WTC11 (cell line): ENCODE data around the gene ZSCAN2. TPM values are rescaled to one million over a fixed set of nuclear protein-coding genes. Genes with fewer than 3 reads are reported as not detected.

ENCODE experiments used
- ATAC-seq: fragments of 200-7000 bp; cut with Tn5 transposase; 2 replicates; pipeline ENCODE4 v1.10.0; 2021; ENCODE audit warnings: mild to moderate bottlenecking, moderate library complexity
- CTCF ChIA-PET: fragments of 300-600 bp; sonication (Branson Sonifier 250); formaldehyde crosslinking; loops from one replicate; lab custom pipeline; 2021; ENCODE audit warnings: antibody characterized with exemption; lab: Charles Lee
- POLR2A ChIA-PET: fragments of 350-600 bp; sonication (Branson Sonifier 250); formaldehyde crosslinking; loops from one replicate; lab custom pipeline; 2021; ENCODE audit warnings: antibody characterized with exemption; lab: Charles Lee
- DNase-seq: peaks from one replicate; pipeline ENCODE4 v3.0.0; 2021; ENCODE audit warnings: low spot score
- H3K27ac Mint-ChIP-seq: 2 replicates; pipeline ENCODE4 v1.8.0; 2021; ENCODE audit warnings: mixed read lengths
- H3K27me3 Mint-ChIP-seq: 2 replicates; pipeline ENCODE4 v1.8.0; 2021; ENCODE audit warnings: low read depth, mild to moderate bottlenecking, moderate library complexity, mixed read lengths
- H3K36me3 Mint-ChIP-seq: 2 replicates; pipeline ENCODE4 v1.8.0; 2021; ENCODE audit warnings: mixed read lengths
- H3K4me1 Mint-ChIP-seq: 2 replicates; pipeline ENCODE4 v1.8.0; 2022; ENCODE audit warnings: mixed read lengths
- H3K4me3 Mint-ChIP-seq: 2 replicates; pipeline ENCODE4 v1.8.0; 2021; ENCODE audit warnings: mild to moderate bottlenecking, moderate library complexity, mixed read lengths
- H3K9me3 Mint-ChIP-seq: 2 replicates; pipeline ENCODE4 v1.8.0; 2021; ENCODE audit warnings: mixed read lengths
- ATF6 ChIP-seq: sonication (generic); formaldehyde crosslinking; IDR thresholded peaks from 2 replicates; pipeline ENCODE4 v1.8.1; 2023; ENCODE audit warnings: mild to moderate bottlenecking, missing genetic modification reagents
- FOXJ3 ChIP-seq: sonication (generic); formaldehyde crosslinking; IDR thresholded peaks from 2 replicates; pipeline ENCODE4 v1.9.0; 2021; ENCODE audit warnings: missing genetic modification reagents, mild to moderate bottlenecking, borderline replicate concordance
- MYBL2 ChIP-seq: sonication (generic); formaldehyde crosslinking; IDR thresholded peaks from 2 replicates; pipeline ENCODE4 v1.8.1; 2023; ENCODE audit warnings: mild to moderate bottlenecking, moderate library complexity, missing genetic modification reagents
- SMAD4 ChIP-seq: sonication (generic); formaldehyde crosslinking; IDR thresholded peaks from 2 replicates; pipeline ENCODE4 v1.8.0; 2022; ENCODE audit warnings: mild to moderate bottlenecking, missing genetic modification reagents
- SP1 ChIP-seq: sonication (generic); formaldehyde crosslinking; conservative IDR thresholded peaks from 2 replicates; pipeline ENCODE4 v1.8.1; 2022; ENCODE audit warnings: missing genetic modification reagents
- ZNF416 ChIP-seq: fragments of 250-450 bp; sonication (Bioruptor Pico); IDR thresholded peaks from 2 replicates; pipeline ENCODE4 v1.9.0; 2021; ENCODE audit warnings: mild to moderate bottlenecking, inconsistent platforms
- total RNA-seq: library from RNA; stranded (reverse); gene quantifications from 3 replicates; pipeline ENCODE4 v1.2.3, GENCODE V29; 2021
- TF ChIP-seq, protein P1 (sequence below): sonication (generic); formaldehyde crosslinking; IDR thresholded peaks from 2 replicates; pipeline ENCODE4 v1.8.0; 2022; ENCODE audit warnings: mild to moderate bottlenecking, missing genetic modification reagents
- TF ChIP-seq, protein P2 (sequence below): sonication (generic); formaldehyde crosslinking; IDR thresholded peaks from 2 replicates; pipeline ENCODE4 v1.8.0; 2022; ENCODE audit warnings: mild to moderate bottlenecking, missing genetic modification reagents
- TF ChIP-seq, protein P3 (sequence below): sonication (generic); formaldehyde crosslinking; IDR thresholded peaks from 2 replicates; pipeline ENCODE4 v1.8.1; 2022; ENCODE audit warnings: missing genetic modification reagents, borderline replicate concordance
- TF ChIP-seq, protein P4 (sequence below): fragments of 200-600 bp; IDR thresholded peaks from 2 replicates; pipeline ENCODE4 v1.8.0; 2022; ENCODE audit warnings: antibody characterized with exemption

ZSCAN2 gene
- total RNA-seq, 1 experiment from 2014 or later, result 51.9 TPM

GRCh38 chr15:84657748-84658079, 56.9 kb downstream of the ZSCAN2 start (continued):
- TF ChIP-seq, protein P1, sequence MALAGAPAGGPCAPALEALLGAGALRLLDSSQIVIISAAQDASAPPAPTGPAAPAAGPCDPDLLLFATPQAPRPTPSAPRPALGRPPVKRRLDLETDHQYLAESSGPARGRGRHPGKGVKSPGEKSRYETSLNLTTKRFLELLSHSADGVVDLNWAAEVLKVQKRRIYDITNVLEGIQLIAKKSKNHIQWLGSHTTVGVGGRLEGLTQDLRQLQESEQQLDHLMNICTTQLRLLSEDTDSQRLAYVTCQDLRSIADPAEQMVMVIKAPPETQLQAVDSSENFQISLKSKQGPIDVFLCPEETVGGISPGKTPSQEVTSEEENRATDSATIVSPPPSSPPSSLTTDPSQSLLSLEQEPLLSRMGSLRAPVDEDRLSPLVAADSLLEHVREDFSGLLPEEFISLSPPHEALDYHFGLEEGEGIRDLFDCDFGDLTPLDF (CRISPR knock-in tag), result no peak

DNA sequence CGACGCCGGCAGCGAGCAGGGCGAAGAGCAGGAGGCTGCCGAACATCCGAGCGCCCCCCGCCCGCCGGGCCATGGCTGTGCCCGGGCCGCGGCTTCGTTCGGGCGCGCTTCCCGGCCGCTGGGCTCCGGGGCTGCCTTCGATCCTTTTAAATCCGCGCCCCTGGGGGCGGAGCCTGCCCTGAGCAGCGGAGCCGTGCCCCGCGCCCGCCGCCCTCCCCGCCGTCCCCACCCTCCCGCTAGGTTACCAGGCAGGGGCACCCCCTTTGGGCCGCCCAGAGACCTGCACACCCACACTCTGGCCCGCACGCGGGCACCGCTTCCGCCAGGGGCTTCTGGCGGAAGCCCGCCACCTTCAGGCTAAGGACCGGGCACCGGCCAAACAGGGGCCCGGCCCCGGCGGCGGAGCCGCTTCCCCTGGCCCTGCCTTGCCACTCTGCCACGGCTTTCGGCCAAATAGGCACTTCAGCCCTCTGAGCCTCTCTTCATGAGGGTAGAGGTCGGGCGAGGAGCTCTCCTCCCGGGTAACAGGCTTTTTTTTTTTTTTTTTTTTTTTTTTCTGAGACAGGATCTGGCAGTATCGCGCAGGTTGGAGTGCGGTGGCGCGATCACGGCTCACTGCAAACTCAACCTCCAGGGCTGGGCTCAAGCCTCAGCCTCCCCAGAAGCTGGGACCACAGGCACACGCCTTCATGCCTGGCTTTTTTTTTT, 57.4 kb downstream of the ZSCAN2 start, which contains the start of gene NMB:
Gene NMB, minus strand, starts transcription at position 120 of the 708 bp plus-strand sequence. Its CDS starts 47 bp downstream, at position 73.
- H3K36me3 Mint-ChIP-seq, result 0 out of 2 replicates have a peak, but pooled peaks cover 2% of the 10 kb centered on the region
- TF ChIP-seq, protein P2, sequence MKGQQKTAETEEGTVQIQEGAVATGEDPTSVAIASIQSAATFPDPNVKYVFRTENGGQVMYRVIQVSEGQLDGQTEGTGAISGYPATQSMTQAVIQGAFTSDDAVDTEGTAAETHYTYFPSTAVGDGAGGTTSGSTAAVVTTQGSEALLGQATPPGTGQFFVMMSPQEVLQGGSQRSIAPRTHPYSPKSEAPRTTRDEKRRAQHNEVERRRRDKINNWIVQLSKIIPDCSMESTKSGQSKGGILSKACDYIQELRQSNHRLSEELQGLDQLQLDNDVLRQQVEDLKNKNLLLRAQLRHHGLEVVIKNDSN (CRISPR knock-in tag), result no peak
- TF ChIP-seq ZNF416, result peak; percentile 83; the same call in 1 of the 2 replicates
- TF ChIP-seq SP1 (CRISPR knock-in tag), result 0 out of 2 replicates have a peak, but pooled peaks have one; percentile 6
- TF ChIP-seq, protein P3, sequence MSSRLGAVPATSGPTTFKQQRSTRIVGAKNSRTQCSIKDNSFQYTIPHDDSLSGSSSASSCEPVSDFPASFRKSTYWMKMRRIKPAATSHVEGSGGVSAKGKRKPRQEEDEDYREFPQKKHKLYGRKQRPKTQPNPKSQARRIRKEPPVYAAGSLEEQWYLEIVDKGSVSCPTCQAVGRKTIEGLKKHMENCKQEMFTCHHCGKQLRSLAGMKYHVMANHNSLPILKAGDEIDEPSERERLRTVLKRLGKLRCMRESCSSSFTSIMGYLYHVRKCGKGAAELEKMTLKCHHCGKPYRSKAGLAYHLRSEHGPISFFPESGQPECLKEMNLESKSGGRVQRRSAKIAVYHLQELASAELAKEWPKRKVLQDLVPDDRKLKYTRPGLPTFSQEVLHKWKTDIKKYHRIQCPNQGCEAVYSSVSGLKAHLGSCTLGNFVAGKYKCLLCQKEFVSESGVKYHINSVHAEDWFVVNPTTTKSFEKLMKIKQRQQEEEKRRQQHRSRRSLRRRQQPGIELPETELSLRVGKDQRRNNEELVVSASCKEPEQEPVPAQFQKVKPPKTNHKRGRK (CRISPR knock-in tag), result no peak
- TF ChIP-seq, protein P4, sequence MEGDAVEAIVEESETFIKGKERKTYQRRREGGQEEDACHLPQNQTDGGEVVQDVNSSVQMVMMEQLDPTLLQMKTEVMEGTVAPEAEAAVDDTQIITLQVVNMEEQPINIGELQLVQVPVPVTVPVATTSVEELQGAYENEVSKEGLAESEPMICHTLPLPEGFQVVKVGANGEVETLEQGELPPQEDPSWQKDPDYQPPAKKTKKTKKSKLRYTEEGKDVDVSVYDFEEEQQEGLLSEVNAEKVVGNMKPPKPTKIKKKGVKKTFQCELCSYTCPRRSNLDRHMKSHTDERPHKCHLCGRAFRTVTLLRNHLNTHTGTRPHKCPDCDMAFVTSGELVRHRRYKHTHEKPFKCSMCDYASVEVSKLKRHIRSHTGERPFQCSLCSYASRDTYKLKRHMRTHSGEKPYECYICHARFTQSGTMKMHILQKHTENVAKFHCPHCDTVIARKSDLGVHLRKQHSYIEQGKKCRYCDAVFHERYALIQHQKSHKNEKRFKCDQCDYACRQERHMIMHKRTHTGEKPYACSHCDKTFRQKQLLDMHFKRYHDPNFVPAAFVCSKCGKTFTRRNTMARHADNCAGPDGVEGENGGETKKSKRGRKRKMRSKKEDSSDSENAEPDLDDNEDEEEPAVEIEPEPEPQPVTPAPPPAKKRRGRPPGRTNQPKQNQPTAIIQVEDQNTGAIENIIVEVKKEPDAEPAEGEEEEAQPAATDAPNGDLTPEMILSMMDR, result peak; percentile 44; the same call in 1 of the 2 replicates
- TF ChIP-seq, all 79 proteins: peak for 3
- no peaks in the 10 kb centered on the region for H3K9me3 Mint-ChIP-seq
- POLR2A ChIA-PET, result interaction anchor here (0.6 to 1.9 kb wide), 5 partner anchors 11 to 165 kb away, joined by 3 to 10 read pairs (median 4); partner anchors contain the start of gene SEC11A
- H3K27me3 Mint-ChIP-seq, result peaks cover 21% of the 10 kb centered on the region
- DNase-seq (peak; percentile 91), ATAC-seq (peak; percentile 73)
- peaks cover 35% of the 10 kb centered on the region for H3K4me1 Mint-ChIP-seq
- CTCF ChIA-PET, result interaction anchor here (0.6 to 7.5 kb wide), 26 partner anchors 10 to 623 kb away, joined by 3 to 63 read pairs (median 5); partner anchors contain the start of genes SEC11A and ZSCAN2
- H3K4me3 Mint-ChIP-seq, result peak within 1 kb of the TSS; percentile 77
- 0 out of 2 replicates have a peak within 1 kb of the TSS, but pooled peaks have one; percentile 53 for H3K27ac Mint-ChIP-seq

GRCh38 chr15:84658788-84659411, 58.1 kb downstream of the ZSCAN2 start:
- no peak for ATAC-seq
- H3K27me3 Mint-ChIP-seq, result peaks cover 21% of the 10 kb centered on the region
- POLR2A ChIA-PET, result interaction anchor here (0.7 to 1.9 kb wide), 4 partner anchors 57 to 165 kb away, joined by 4 to 10 read pairs (median 6); partner anchors contain the start of gene SEC11A

DNA sequence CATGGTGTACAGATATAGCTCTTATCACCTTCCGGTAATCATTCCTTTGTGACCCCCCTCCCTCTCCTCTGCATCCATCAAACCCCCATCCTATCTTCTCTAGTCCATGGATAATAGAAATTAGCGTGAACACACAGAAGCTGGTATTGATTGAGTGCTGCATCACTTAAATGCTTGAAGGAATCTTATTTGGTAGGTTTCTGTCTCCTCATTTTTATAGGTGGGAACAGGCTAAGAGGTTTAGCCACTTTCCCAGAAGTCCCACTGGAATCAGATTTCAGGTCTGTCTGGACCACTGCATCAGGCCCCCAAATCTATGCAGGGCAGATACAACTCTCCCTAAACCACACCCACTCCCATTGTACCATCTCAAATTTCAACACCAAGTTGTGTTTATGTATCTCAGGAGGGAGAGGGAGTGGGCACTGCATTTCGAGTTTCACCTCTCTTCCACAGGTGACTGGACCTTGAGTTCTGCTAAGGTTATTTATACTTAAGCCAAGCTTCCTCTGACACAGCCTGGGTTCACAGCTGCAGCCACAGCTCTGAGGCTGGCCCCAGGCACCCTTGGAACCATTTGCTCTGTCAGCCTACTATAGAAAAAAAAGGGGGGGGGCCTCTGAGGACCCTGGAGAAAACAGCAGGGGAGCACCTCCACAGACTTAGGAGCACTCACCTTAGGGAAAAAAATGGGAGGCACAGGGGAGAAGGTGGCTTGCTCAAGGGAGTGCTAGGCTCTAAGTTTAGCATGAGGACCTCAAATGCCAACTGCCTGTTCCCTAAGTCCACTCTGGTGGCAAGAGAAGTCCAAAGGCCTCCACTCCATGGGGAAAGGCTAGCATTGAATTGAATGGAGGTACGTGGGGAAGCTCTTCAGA, 59.3 kb downstream of the ZSCAN2 start:
- TF ChIP-seq ATF6 (CRISPR knock-in tag) (no peak), MYBL2 (CRISPR knock-in tag) (no peak)
- TF ChIP-seq, all 79 proteins: peak for 0
- CTCF ChIA-PET, result interaction anchor here (0.6 to 7.5 kb wide), 7 partner anchors 22 to 268 kb away, joined by 3 to 63 read pairs (median 9); partner anchors contain the start of gene ZSCAN2
- POLR2A ChIA-PET, result interaction anchor here (1.9 kb wide), 1 partner anchor 56 kb away, joined by 8 read pairs; the partner anchor contains the start of gene SEC11A
- no peaks in the 10 kb centered on the region for H3K9me3 Mint-ChIP-seq
- DNase-seq (no peak), ATAC-seq (no peak)
- H3K4me3 Mint-ChIP-seq, result no peak overlapping the region
- peaks cover 26% of the 10 kb centered on the region for H3K4me1 Mint-ChIP-seq
- H3K27me3 Mint-ChIP-seq, result peaks cover 18% of the 10 kb centered on the region
- no peaks in the 10 kb centered on the region for H3K36me3 Mint-ChIP-seq
- H3K27ac Mint-ChIP-seq, result peak overlapping the region; percentile 57; the same call in 1 of the 2 replicates

More at GRCh38 chr15:84658788-84659411, 58.1 kb downstream of the ZSCAN2 start:
- 0 out of 2 replicates have a peak overlapping the region, but pooled peaks have one; percentile 53 for H3K27ac Mint-ChIP-seq
- H3K9me3 Mint-ChIP-seq, result no peaks in the 10 kb centered on the region
- CTCF ChIA-PET, result interaction anchor here (0.6 to 7.5 kb wide), 23 partner anchors 11 to 624 kb away, joined by 3 to 63 read pairs (median 5); partner anchors contain the start of genes SEC11A and ZSCAN2
- no peak for DNase-seq
- H3K4me1 Mint-ChIP-seq, result peaks cover 29% of the 10 kb centered on the region
- H3K4me3 Mint-ChIP-seq, result peak overlapping the region; percentile 68
- TF ChIP-seq SMAD4 (CRISPR knock-in tag) (no peak), FOXJ3 (CRISPR knock-in tag) (no peak)
- no peaks in the 10 kb centered on the region for H3K36me3 Mint-ChIP-seq
